PFSK-1 (cell line): ENCODE results near the gene KCNIP4.

Experiments used
- FOXP2 ChIP-seq: optimal IDR thresholded peaks from 2 replicates; pipeline ENCODE3; 2011; ENCODE audit warnings: borderline replicate concordance, control low read depth, inconsistent platforms; ENCODE audit not compliant: insufficient read depth; ENCODE audit errors: extremely low read length, extremely low read depth
- POLR2AphosphoS5 ChIP-seq: IDR thresholded peaks from 2 replicates; pipeline ENCODE4 v1.6.1; 2012; ENCODE audit warnings: low read depth, mild to moderate bottlenecking, control low read depth, low read length, moderate library complexity
- REST ChIP-seq, 2 experiments: IDR thresholded peaks; 2 replicates each; pipeline versions ENCODE4 v1.6.1 to v1.8.0; 2011 to 2012; ENCODE audit warnings: low read depth in 2 of 2, low read length in 2 of 2, control low read depth in 1 of 2, inconsistent platforms in 1 of 2, mild to moderate bottlenecking in 1 of 2, moderate library complexity in 1 of 2; ENCODE audit not compliant: insufficient read depth in 1 of 2
- SIN3A ChIP-seq: IDR thresholded peaks from 2 replicates; pipeline ENCODE4 v1.6.1; 2012; ENCODE audit warnings: mild to moderate bottlenecking, low read length, moderate library complexity, borderline replicate concordance; ENCODE audit not compliant: insufficient read depth
- TAF1 ChIP-seq: IDR thresholded peaks from 2 replicates; pipeline ENCODE4 v1.6.1; 2012; ENCODE audit warnings: low read length, control low read depth, borderline replicate concordance; ENCODE audit not compliant: insufficient read depth

KCNIP4 gene

GRCh38 chr4:21415728-21416127 lies 532.8 kb downstream of the KCNIP4 start:
- TF ChIP-seq REST (IDR thresholded peaks at IDR 0.05; ENCODE audit: insufficient read depth in 1 of 2, low read depth in 2 of 2, low read length in 2 of 2) (no peak), FOXP2 (no peak), TAF1 (no peak), SIN3A (no peak), POLR2AphosphoS5 (no peak)

DNA sequence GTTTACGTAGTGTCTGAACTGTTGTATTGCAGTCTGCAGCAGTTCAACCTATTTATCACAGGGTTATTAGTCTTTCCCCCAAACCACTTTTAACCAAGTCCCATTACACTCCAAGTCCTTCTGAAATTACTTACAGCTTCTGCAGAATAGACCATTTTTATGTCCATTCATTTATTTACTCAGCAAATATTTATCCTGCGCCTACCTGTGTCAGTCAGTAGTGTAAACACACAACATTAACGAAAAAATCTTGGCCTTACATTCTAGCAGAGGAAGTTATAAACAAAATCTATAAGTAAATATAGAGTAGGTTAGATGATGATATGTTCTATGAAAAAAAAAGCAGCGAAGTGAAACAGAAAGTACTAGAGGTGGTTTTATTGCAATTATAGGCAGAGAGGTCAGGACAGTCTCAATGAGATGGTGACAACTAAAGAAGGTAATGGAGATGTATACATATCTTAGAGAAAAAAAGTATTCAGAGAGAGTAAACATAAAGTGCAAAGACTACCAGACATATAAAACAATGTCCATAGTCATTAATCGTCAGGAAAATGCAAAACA lies 534.7 kb downstream of the KCNIP4 start:
- TF ChIP-seq POLR2AphosphoS5 (no peak), REST (IDR thresholded peaks at IDR 0.05; ENCODE audit: insufficient read depth in 1 of 2, low read depth in 2 of 2, low read length in 2 of 2) (no peak), TAF1 (no peak), FOXP2 (no peak), SIN3A (no peak)

DNA sequence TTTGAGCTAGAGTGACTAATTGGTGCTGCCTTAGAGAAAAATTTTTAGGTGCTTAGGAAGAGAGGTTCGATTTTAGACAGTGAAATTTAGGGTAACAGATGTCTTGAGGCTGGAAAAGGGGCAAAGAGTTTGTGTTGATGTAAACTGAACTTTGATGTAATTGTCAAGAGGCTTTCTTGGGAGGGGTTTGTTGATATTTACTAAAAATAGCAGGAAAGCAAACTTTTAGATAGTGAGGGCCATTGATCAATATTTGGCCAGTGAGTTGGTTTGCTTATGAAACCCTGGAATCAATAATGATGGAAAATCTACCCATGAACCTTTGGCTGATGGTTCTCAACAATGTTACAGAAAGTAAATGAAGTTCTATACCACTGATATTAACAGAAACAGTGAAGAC lies 537.5 kb downstream of the KCNIP4 start:
- TF ChIP-seq SIN3A, result no peak
- TF ChIP-seq FOXP2, result no peak
- no peak for TF ChIP-seq TAF1
- no peak for TF ChIP-seq POLR2AphosphoS5
- TF ChIP-seq REST (IDR thresholded peaks at IDR 0.05; ENCODE audit: insufficient read depth in 1 of 2, low read depth in 2 of 2, low read length in 2 of 2), result no peak

GRCh38 chr4:21410372-21410771 lies 538.2 kb downstream of the KCNIP4 start:
- TF ChIP-seq POLR2AphosphoS5 (no peak), TAF1 (no peak), FOXP2 (no peak), SIN3A (no peak), REST (IDR thresholded peaks at IDR 0.05; ENCODE audit: insufficient read depth in 1 of 2, low read depth in 2 of 2, low read length in 2 of 2) (no peak)

GRCh38 chr4:21387683-21388082 lies 560.9 kb downstream of the KCNIP4 start:
- TF ChIP-seq TAF1, result no peak
- TF ChIP-seq POLR2AphosphoS5, result no peak
- no peak for TF ChIP-seq FOXP2
- TF ChIP-seq SIN3A, result no peak
- no peak for TF ChIP-seq REST (IDR thresholded peaks at IDR 0.05; ENCODE audit: insufficient read depth in 1 of 2, low read depth in 2 of 2, low read length in 2 of 2)
